ENCODE data around the gene TGIF1. TPM values are rescaled to one million over a fixed set of nuclear protein-coding genes. Genes with fewer than 3 reads are reported as not detected.

Gene TGIF1
- total RNA-seq, 1 experiment from 2014 or later: 129 TPM

DNA sequence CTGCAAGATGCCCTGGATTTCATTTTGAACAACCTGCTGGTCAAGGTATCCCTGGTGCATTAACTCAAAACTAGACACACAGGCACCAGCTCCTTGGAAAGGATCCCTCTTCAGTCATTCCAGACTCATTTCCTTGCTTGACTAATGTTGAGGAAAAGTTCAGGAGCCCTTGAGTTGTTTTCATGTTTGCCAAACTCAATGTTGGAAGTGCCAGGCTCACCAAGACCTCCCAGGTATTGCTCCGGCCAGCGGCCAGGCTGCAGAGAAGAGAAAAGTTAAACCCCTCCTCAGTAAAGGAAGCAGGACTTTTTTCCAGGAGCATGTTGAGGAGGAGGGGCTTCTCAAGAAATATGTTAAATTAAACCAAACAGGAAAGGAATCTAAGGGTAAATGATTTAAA, 42.7 kb downstream of the TGIF1 start:
- BruUV-seq (replicated peaks): no TSS peak
- no peaks in the 10 kb centered on the region for H3K27me3 Mint-ChIP-seq (ENCODE audit: unreplicated experiment)
- no peak for DNase-seq
- intact Hi-C loops (cut with micrococcal nuclease; ENCODE audit: unreplicated experiment): no loop called here
- CTCF ChIA-PET: no interaction called here
- H3K4me1 Mint-ChIP-seq (ENCODE audit: low read depth, unreplicated experiment): peaks cover 11% of the 10 kb centered on the region
- no peaks in the 10 kb centered on the region for H3K36me3 Mint-ChIP-seq (ENCODE audit: insufficient read depth, unreplicated experiment)
- H3K4me3 Mint-ChIP-seq (ENCODE audit: low read depth, unreplicated experiment): no peak overlapping the region
- H3K27ac Mint-ChIP-seq (ENCODE audit: unreplicated experiment): no peak overlapping the region
- peaks cover 2% of the 10 kb centered on the region for H3K9me3 Mint-ChIP-seq (ENCODE audit: low read depth, unreplicated experiment)
- no peak for TF ChIP-seq CTCF (IDR thresholded peaks at IDR 0.05; ENCODE audit: unreplicated experiment)

GRCh38 chr18:3493501-3494244, 43.7 kb downstream of the TGIF1 start:
- DNase-seq: no peak
- TF ChIP-seq CTCF (IDR thresholded peaks at IDR 0.05; ENCODE audit: unreplicated experiment): no peak
- intact Hi-C loops (cut with micrococcal nuclease; ENCODE audit: unreplicated experiment): no loop called here
- Mint-ChIP-seq H3K9me3 (ENCODE audit: low read depth, unreplicated experiment) (peaks cover 2% of the 10 kb centered on the region), H3K4me3 (ENCODE audit: low read depth, unreplicated experiment) (no peak overlapping the region), H3K36me3 (ENCODE audit: insufficient read depth, unreplicated experiment) (no peaks in the 10 kb centered on the region), H3K27me3 (ENCODE audit: unreplicated experiment) (no peaks in the 10 kb centered on the region), H3K27ac (ENCODE audit: unreplicated experiment) (no peak overlapping the region), H3K4me1 (ENCODE audit: low read depth, unreplicated experiment) (peaks cover 11% of the 10 kb centered on the region)
- BruUV-seq (replicated peaks): no TSS peak
- CTCF ChIA-PET: no interaction called here

GRCh38 chr18:3494245-3494526, 44.2 kb downstream of the TGIF1 start:
- no peak for DNase-seq
- intact Hi-C loops (cut with micrococcal nuclease; ENCODE audit: unreplicated experiment): no loop called here
- Mint-ChIP-seq H3K4me1 (ENCODE audit: low read depth, unreplicated experiment) (peaks cover 11% of the 10 kb centered on the region), H3K36me3 (ENCODE audit: insufficient read depth, unreplicated experiment) (no peaks in the 10 kb centered on the region), H3K4me3 (ENCODE audit: low read depth, unreplicated experiment) (no peak overlapping the region), H3K27ac (ENCODE audit: unreplicated experiment) (no peak overlapping the region), H3K9me3 (ENCODE audit: low read depth, unreplicated experiment) (peaks cover 2% of the 10 kb centered on the region), H3K27me3 (ENCODE audit: unreplicated experiment) (no peaks in the 10 kb centered on the region)
- TF ChIP-seq CTCF (IDR thresholded peaks at IDR 0.05; ENCODE audit: unreplicated experiment): no peak
- BruUV-seq (replicated peaks): no TSS peak
- CTCF ChIA-PET: no interaction called here

- peaks cover 2% of the 10 kb centered on the region for H3K9me3 Mint-ChIP-seq (ENCODE audit: low read depth, unreplicated experiment)
- H3K4me3 Mint-ChIP-seq (ENCODE audit: low read depth, unreplicated experiment): no peak overlapping the region
- no peaks in the 10 kb centered on the region for H3K27me3 Mint-ChIP-seq (ENCODE audit: unreplicated experiment)
- H3K27ac Mint-ChIP-seq (ENCODE audit: unreplicated experiment): no peak overlapping the region
- H3K36me3 Mint-ChIP-seq (ENCODE audit: insufficient read depth, unreplicated experiment): no peaks in the 10 kb centered on the region
- TF ChIP-seq CTCF (IDR thresholded peaks at IDR 0.05; ENCODE audit: unreplicated experiment): no peak
- no peak for DNase-seq
- intact Hi-C loops (cut with micrococcal nuclease; ENCODE audit: unreplicated experiment): no loop called here
- CTCF ChIA-PET: no interaction called here
- peaks cover 14% of the 10 kb centered on the region for H3K4me1 Mint-ChIP-seq (ENCODE audit: low read depth, unreplicated experiment)
- no TSS peak for BruUV-seq (replicated peaks)
Measured at GRCh38 chr18:3494569-3494968, 44.6 kb downstream of the TGIF1 start.

Measured in Calu3 (cell line).